Prostate gland (tissue), 2 donors: Measurements from ENCODE around the gene TRPT1.

ENCODE experiments used
- POLR2A ChIP-seq: fragments of 450-650 bp; IDR thresholded peaks from one replicate; pipeline ENCODE4 v1.6.1; 2016; ENCODE audit warnings: antibody characterized with exemption, mild to moderate bottlenecking
- POLR2AphosphoS5 ChIP-seq: sonication (generic); formaldehyde crosslinking; IDR thresholded peaks from one replicate; pipeline ENCODE4 v1.6.1; 2017; ENCODE audit warnings: antibody characterized with exemption
- TF ChIP-seq, protein P1 (sequence below), 4 experiments: fragments of 200-600 bp in 2 of 4; fragments of 450-650 bp in 2 of 4; sonication (generic) in 2 of 4; IDR thresholded peaks; 1 replicate in 3 of 4; 2 replicates in 1 of 4; pipeline ENCODE4 v1.5.1; 2016 to 2019; ENCODE audit warnings: antibody characterized with exemption in 4 of 4, mild to moderate bottlenecking in 2 of 4, moderate library complexity in 2 of 4

DNA sequence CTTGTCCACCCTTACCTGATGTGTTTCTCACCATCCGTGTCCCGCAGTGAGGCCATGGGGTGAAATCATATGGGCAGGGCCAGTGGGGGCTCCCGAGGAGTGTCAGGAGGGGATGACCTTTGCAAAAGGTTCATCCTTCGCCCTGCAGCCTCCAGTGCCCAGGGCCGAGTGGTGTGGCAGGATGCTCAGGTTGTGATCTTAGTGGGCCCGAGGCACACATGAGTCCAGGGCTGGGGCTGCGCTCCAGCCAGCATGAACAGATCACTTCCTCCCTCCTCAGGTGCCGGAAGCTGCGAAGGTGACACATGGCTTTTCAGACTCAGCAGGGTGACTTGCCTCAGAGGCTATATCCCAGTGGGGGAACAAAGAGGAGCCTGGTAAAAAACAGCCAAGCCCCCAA lies 12.1 kb upstream of the TRPT1 start:
- TF ChIP-seq, protein P1, sequence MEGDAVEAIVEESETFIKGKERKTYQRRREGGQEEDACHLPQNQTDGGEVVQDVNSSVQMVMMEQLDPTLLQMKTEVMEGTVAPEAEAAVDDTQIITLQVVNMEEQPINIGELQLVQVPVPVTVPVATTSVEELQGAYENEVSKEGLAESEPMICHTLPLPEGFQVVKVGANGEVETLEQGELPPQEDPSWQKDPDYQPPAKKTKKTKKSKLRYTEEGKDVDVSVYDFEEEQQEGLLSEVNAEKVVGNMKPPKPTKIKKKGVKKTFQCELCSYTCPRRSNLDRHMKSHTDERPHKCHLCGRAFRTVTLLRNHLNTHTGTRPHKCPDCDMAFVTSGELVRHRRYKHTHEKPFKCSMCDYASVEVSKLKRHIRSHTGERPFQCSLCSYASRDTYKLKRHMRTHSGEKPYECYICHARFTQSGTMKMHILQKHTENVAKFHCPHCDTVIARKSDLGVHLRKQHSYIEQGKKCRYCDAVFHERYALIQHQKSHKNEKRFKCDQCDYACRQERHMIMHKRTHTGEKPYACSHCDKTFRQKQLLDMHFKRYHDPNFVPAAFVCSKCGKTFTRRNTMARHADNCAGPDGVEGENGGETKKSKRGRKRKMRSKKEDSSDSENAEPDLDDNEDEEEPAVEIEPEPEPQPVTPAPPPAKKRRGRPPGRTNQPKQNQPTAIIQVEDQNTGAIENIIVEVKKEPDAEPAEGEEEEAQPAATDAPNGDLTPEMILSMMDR (IDR thresholded peaks at IDR 0.05) = no peak
- TF ChIP-seq POLR2A (no peak), POLR2AphosphoS5 (no peak)
